K562 (cell line): ENCODE data around the gene UBN2. TPM values are rescaled to one million over a fixed set of nuclear protein-coding genes. Genes with fewer than 3 reads are reported as not detected.
A peak's percentile ranks its signal among the peaks of the same experiment; 100 is the strongest.

ENCODE experiments used
- C11orf30 ChIP-seq: fragments of 450-650 bp; IDR thresholded peaks from 2 replicates; pipeline ENCODE4 v1.6.1; 2016; ENCODE audit warnings: low read depth, mild to moderate bottlenecking
- CCNT2 ChIP-seq: IDR thresholded peaks from 2 replicates; pipeline ENCODE4 v1.6.1; 2011; ENCODE audit warnings: borderline replicate concordance, low read depth, mild to moderate bottlenecking, moderate library complexity, mixed read lengths, low read length; ENCODE audit not compliant: insufficient read length; ENCODE audit errors: extremely low read depth
- CHD7 ChIP-seq: fragments of 200-600 bp; sonication (generic); IDR thresholded peaks from one replicate; pipeline ENCODE4 v1.6.1; 2012; ENCODE audit warnings: mild to moderate bottlenecking, low read depth, low read length, inconsistent platforms
- FOSL1 ChIP-seq: fragments of 200-800 bp; sonication (Bioruptor generic); conservative IDR thresholded peaks from 2 replicates; pipeline ENCODE4 v1.6.1; 2016; ENCODE audit warnings: missing genetic modification characterization, missing compliant biosample characterization
- MAFG ChIP-seq: fragments of 450-650 bp; conservative IDR thresholded peaks from 2 replicates; pipeline ENCODE4 v1.6.1; 2016; ENCODE audit warnings: missing genetic modification characterization, missing compliant biosample characterization
- MAFK ChIP-seq: IDR thresholded peaks from 2 replicates; pipeline ENCODE4 v1.6.1; 2011; ENCODE audit warnings: low read length, improper control_type of control experiment
- PHF8 ChIP-seq: fragments of 200-600 bp; sonication (generic); IDR thresholded peaks from 2 replicates; pipeline ENCODE4 v1.6.1; 2012; ENCODE audit warnings: mixed run types, mild to moderate bottlenecking, inconsistent platforms, low read length, moderate library complexity, borderline replicate concordance
- ZEB2 ChIP-seq: fragments of 450-650 bp; IDR thresholded peaks from 2 replicates; pipeline ENCODE4 v1.6.1; 2016
- polyA plus RNA-seq, 8 experiments: library from polyadenylated mRNA; depleted of rRNA in 4 of 8; stranded (reverse) in 5 of 8; unstranded in 3 of 8; fragments of >200 nt; fragmentation: Nextera tagmentation in 2 of 8; fragmentation: Illumina TruSeq in 1 of 8; extraction: Ambion mirVana in 2 of 8; extraction: Trizol in 1 of 8; gene quantifications; 2 replicates each; pipeline versions ENCODE4 v1.2.1 to v1.2.3, GENCODE V29; 2011 to 2014; ENCODE audit warnings: inconsistent platforms in 1 of 8, missing spikeins in 1 of 8
- total RNA-seq, 7 experiments: library from RNA; depleted of rRNA in 6 of 7; stranded (reverse); fragments of >200 nt in 6 of 7; fragmentation: Illumina TruSeq in 2 of 7; extraction: Trizol in 2 of 7; gene quantifications; 2 replicates each; pipeline versions ENCODE4 v1.2.1 to v1.2.3, GENCODE V29; 2011 to 2021; ENCODE audit warnings: low replicate concordance in 1 of 7

Gene UBN2
- total and polyA plus RNA-seq, 9 of the 15 experiments (the other 6 are each of a cell fraction or from before 2014, with no cell fraction given), result 1.2 to 19.5 (median 9.9) TPM

DNA sequence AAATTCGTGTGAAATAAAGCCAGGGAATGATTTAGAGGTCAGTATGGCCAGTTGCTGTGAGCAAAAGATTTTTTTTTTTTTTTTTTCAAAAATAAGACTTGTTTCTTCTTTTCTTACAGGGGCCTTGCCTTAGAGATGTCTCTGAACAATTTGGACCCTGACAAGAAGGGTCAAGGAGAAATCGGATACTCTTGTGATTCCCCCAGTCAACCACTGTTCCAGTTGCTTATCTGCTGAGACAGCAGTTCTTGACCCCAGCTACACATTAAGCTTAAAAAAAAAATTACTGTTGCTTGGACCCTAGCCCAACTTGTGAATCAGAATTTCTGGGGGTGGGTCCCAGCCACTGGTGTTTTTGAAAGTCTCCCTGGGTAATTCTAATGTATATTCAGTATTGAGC, 98.1 kb downstream of the UBN2 start (continued):
- TF ChIP-seq CHD7 (no peak), CCNT2 (no peak), MAFK (peak; percentile 97), C11orf30 (peak; percentile 97), FOSL1 (tag) (0 out of 2 replicates have a peak, but pooled peaks have one; percentile 3), PHF8 (peak; percentile 7; the same call in 1 of the 2 replicates), ZEB2 (no peak), MAFG (peak; percentile 95)
